CD4-positive, alpha-beta T cell treated with Interleukin-4 for 4 hours (primary cell): ENCODE results near the gene MAP1LC3B.

Experiments used
- DNase-seq: peaks from one replicate; pipeline ENCODE4 v3.0.0-alpha.2; 2020

The MAP1LC3B gene

GRCh38 chr16:87435372-87436224 lies 43.5 kb downstream of the MAP1LC3B start:
- no peak for DNase-seq

- no peak for DNase-seq
These were observed 44.4 kb downstream of the MAP1LC3B start for GRCh38 chr16:87436225-87437172.

GRCh38 chr16:87437327-87437726 lies 45.2 kb downstream of the MAP1LC3B start:
- DNase-seq, result no peak

GRCh38 chr16:87437911-87438610 lies 45.9 kb downstream of the MAP1LC3B start:
- no peak for DNase-seq

- DNase-seq, result no peak
These were observed 46.5 kb downstream of the MAP1LC3B start for GRCh38 chr16:87438611-87438985.

GRCh38 chr16:87439926-87440325 lies 47.8 kb downstream of the MAP1LC3B start:
- no peak for DNase-seq

- DNase-seq, result no peak
These were observed 49.9 kb downstream of the MAP1LC3B start for GRCh38 chr16:87441886-87442580.

GRCh38 chr16:87442581-87442966 lies 50.4 kb downstream of the MAP1LC3B start:
- no peak for DNase-seq

GRCh38 chr16:87443016-87443415 lies 50.9 kb downstream of the MAP1LC3B start:
- no peak for DNase-seq

- DNase-seq, result no peak
These were observed 51.8 kb downstream of the MAP1LC3B start for GRCh38 chr16:87443964-87444363.

GRCh38 chr16:87445486-87445885 lies 53.4 kb downstream of the MAP1LC3B start:
- DNase-seq, result no peak

GRCh38 chr16:87446479-87446878 lies 54.3 kb downstream of the MAP1LC3B start:
- no peak for DNase-seq

GRCh38 chr16:87447323-87447722 lies 55.2 kb downstream of the MAP1LC3B start:
- DNase-seq, result no peak

GRCh38 chr16:87448866-87449265 lies 56.7 kb downstream of the MAP1LC3B start:
- no peak for DNase-seq

- DNase-seq, result no peak
These were observed 59.6 kb downstream of the MAP1LC3B start for GRCh38 chr16:87451563-87452210.

- DNase-seq, result no peak
These were observed 61.2 kb downstream of the MAP1LC3B start for GRCh38 chr16:87453326-87453725.
